ENCODE results near the gene TARBP2. TPM values are rescaled to one million over a fixed set of nuclear protein-coding genes. Genes with fewer than 3 reads are reported as not detected.

The TARBP2 gene
- total and polyA plus RNA-seq, 2 donors from 2014 or later = 32.5 to 36.3 TPM

- H3K9ac ChIP-seq (ENCODE audit: low read length in 3 of 3) = no peak overlapping the region
- DNase-seq (no peak), FAIRE-seq (no peak)
- no peak for TF ChIP-seq CTCF (IDR thresholded peaks at IDR 0.05; ENCODE audit: borderline replicate concordance, extremely low read depth, insufficient read depth)
- H3K9me3 ChIP-seq (ENCODE audit: control insufficient read depth in 2 of 3, insufficient read depth in 1 of 3, low read length in 3 of 3) = no peaks in the 10 kb centered on the region
- no peak overlapping the region for H3K4me3 ChIP-seq (ENCODE audit: low read length in 3 of 3)
- H3K27me3 ChIP-seq (ENCODE audit: control insufficient read depth, insufficient read depth, low read length) = no peaks in the 10 kb centered on the region
- H3K36me3 ChIP-seq (ENCODE audit: control insufficient read depth in 2 of 3, insufficient read depth in 3 of 3, low read length in 3 of 3) = no peaks in the 10 kb centered on the region
- intact Hi-C loops (cut with DNase I) = no loop called here
- no peak overlapping the region for H3K27ac ChIP-seq (ENCODE audit: low read depth in 2 of 2, low read length in 2 of 2)
- peaks cover 2 to 35% (median 34%) of the 10 kb centered on the region in 3 donors for H3K4me1 ChIP-seq (ENCODE audit: control insufficient read depth in 2 of 3, insufficient read depth in 2 of 3, low read depth in 1 of 3, low read length in 3 of 3)
Measured at GRCh38 chr12:53498235-53498630, 2.9 kb upstream of the TARBP2 start.

- H3K36me3 ChIP-seq (ENCODE audit: control insufficient read depth in 2 of 3, insufficient read depth in 3 of 3, low read length in 3 of 3) = peaks cover 0 to 4% (median 0%) of the 10 kb centered on the region in 3 donors
- peak within 1 kb of the TSS; percentile 82 to 95 (median 83) for H3K4me3 ChIP-seq (ENCODE audit: low read length in 3 of 3)
- no peak for TF ChIP-seq CTCF (IDR thresholded peaks at IDR 0.05; ENCODE audit: borderline replicate concordance, extremely low read depth, insufficient read depth)
- no peaks in the 10 kb centered on the region for H3K9me3 ChIP-seq (ENCODE audit: control insufficient read depth in 2 of 3, insufficient read depth in 1 of 3, low read length in 3 of 3)
- peak within 1 kb of the TSS; percentile 79 to 100 (median 91) for H3K9ac ChIP-seq (ENCODE audit: low read length in 3 of 3)
- peak; percentile 75 to 95 (median 87) for DNase-seq
- H3K27ac ChIP-seq (ENCODE audit: low read depth in 2 of 2, low read length in 2 of 2) = peak within 1 kb of the TSS; percentile 98 to 100
- H3K27me3 ChIP-seq (ENCODE audit: control insufficient read depth, insufficient read depth, low read length) = no peaks in the 10 kb centered on the region
- peaks cover 2 to 33% (median 26%) of the 10 kb centered on the region in 3 donors for H3K4me1 ChIP-seq (ENCODE audit: control insufficient read depth in 2 of 3, insufficient read depth in 2 of 3, low read depth in 1 of 3, low read length in 3 of 3)
- no peak for FAIRE-seq
- intact Hi-C loops (cut with DNase I) = no loop called here
Measured at GRCh38 chr12:53499266-53500141, 1.6 kb upstream of the TARBP2 start, which contains the start of gene MAP3K12. Gene MAP3K12 (minus strand): TSS chr12:53499458. CDS start chr12:53487391, 12,067 bp downstream.

- H3K36me3 ChIP-seq (ENCODE audit: control insufficient read depth in 2 of 3, insufficient read depth in 3 of 3, low read length in 3 of 3) = peaks cover 0 to 4% (median 3%) of the 10 kb centered on the region in 3 donors
- H3K9me3 ChIP-seq (ENCODE audit: control insufficient read depth in 2 of 3, insufficient read depth in 1 of 3, low read length in 3 of 3) = no peaks in the 10 kb centered on the region
- intact Hi-C loops (cut with DNase I) = no loop called here
- H3K4me1 ChIP-seq (ENCODE audit: control insufficient read depth in 2 of 3, insufficient read depth in 2 of 3, low read depth in 1 of 3, low read length in 3 of 3) = peaks cover 2 to 33% (median 26%) of the 10 kb centered on the region in 3 donors
- peak overlapping the region; percentile 79 to 100 (median 91) for H3K9ac ChIP-seq (ENCODE audit: low read length in 3 of 3)
- H3K27me3 ChIP-seq (ENCODE audit: control insufficient read depth, insufficient read depth, low read length) = no peaks in the 10 kb centered on the region
- peak overlapping the region; percentile 98 to 100 for H3K27ac ChIP-seq (ENCODE audit: low read depth in 2 of 2, low read length in 2 of 2)
- FAIRE-seq = no peak
- DNase-seq = peak in 3 of 5 donors; percentile 59 to 83 (median 73)
- peak overlapping the region; percentile 82 to 95 (median 83) for H3K4me3 ChIP-seq (ENCODE audit: low read length in 3 of 3)
- TF ChIP-seq CTCF (IDR thresholded peaks at IDR 0.05; ENCODE audit: borderline replicate concordance, extremely low read depth, insufficient read depth) = no peak
Measured at GRCh38 chr12:53500142-53500775, 824 bp upstream of the TARBP2 start.
